Fibroblast of gingiva (primary cell): ENCODE measurements around the gene AIRE.
"Not testable (repeated sequence)": the region's sequence is repeated elsewhere in the genome, so short reads cannot be mapped to it uniquely, and the experiment has no call there.

Experiments
- DNase-seq: peaks from one replicate; pipeline ENCODE4 v3.0.0-alpha.2; 2011; ENCODE audit warnings: low read depth

Gene AIRE

GRCh38 chr21:44338971-44339910, 53.6 kb downstream of the AIRE start, which contains the start of gene CFAP410:
CFAP410 (minus strand) TSS chr21:44339390; CDS start chr21:44339194, 196 bp downstream.
- peak; percentile 95 for DNase-seq

- not testable (repeated sequence) for DNase-seq
Observed at GRCh38 chr21:44341726-44342458, 56.2 kb downstream of the AIRE start.

GRCh38 chr21:44342981-44343380, 57.3 kb downstream of the AIRE start:
- DNase-seq, result not testable (repeated sequence)

DNA sequence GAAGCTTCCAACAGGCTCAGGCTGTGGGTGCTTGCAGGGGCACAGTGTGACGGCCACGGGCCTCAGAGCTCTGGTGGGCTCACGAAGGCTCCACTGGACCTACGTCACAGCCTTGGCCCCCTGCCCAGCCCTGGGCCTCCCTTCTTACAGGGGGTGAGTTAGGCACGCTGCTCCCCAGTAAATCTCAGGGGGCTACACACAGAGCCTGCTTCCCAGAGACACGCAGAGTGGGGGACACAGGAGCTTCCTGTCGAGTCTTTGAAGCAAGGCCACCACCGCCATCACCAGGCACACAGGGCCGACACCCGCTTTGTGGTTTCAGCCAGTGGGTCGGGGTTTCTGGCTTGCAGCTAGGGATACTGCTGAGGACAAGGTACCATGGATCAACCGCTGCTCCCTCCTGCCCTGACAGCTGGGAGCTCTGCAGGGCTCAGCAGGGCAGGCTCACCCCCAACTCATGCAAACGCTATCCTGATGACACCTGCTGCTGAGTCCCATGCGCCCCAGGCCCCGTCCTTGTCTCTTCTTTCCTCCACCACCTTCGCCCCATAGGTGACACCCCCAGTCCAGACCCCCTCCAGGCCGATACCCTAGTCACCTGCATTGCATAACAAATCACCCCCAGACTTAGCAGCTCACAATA, 59.0 kb downstream of the AIRE start:
- DNase-seq, result no peak

DNA sequence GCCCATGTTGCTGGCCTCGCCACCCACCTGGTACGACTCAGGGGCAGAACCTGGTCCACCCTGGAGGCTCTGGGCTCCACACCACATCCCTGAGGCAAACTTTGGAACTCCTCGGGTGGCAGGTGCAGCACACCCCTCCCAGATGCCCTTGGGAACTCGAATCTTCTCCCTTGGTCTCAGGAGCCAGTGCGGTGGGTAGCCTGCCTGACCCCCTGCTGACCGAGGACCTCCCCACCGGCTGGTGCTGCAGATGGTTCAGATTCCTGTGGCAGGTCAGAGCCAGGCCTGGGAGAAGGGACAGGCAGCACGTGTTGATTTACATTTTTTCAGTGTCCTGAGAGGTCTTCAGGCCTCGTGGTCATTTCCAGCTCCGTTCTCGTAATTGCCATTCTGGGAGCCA, 59.8 kb downstream of the AIRE start:
- DNase-seq, result no peak

DNA sequence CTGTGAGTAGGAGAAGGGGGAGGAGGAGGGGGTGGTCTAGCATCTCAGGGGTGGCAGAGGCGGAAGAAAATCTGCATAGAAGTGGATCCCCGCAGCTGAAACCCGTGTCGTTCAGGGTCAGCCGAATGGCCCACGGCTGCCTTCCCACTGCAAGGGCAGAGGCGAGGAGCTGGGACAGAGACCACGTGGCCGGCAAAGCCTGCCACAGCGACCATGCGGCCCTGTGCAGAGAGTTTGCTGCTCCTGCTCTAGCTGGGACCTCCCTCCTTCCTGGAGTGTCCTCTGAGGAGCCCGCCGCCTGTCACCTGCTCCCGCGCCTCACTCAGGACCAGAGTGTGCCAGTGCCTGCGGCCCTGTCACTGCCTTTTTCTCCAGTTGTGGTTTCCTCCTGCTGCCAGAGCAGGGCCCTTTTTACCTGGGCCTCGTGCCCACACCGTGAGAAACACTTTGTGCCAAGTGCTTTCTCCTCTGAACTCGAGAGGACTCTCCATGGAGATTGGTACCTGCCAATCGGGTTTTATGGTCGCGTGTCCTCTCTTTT, 62.3 kb downstream of the AIRE start:
- DNase-seq, result no peak
